SJSA1 (cell line): ENCODE data around the gene RNF217. TPM values are rescaled to one million over a fixed set of nuclear protein-coding genes. Genes with fewer than 3 reads are reported as not detected.
A peak's percentile ranks its signal among the peaks of the same experiment; 100 is the strongest.
"Not testable (repeated sequence)": the region's sequence is repeated elsewhere in the genome, so short reads cannot be mapped to it uniquely, and the experiment has no call there.

Experiments used
- DNase-seq, 2 experiments: peaks; one replicate each; pipeline ENCODE4 v3.0.0-alpha.2; 2015 to 2020; ENCODE audit warnings: low spot score in 2 of 2, low read depth in 1 of 2
- H3K27ac ChIP-seq: fragments of 250-450 bp; sonication (Bioruptor Pico); 2 replicates; pipeline ENCODE4 v1.5.1; 2020; ENCODE audit warnings: mild to moderate bottlenecking, moderate library complexity
- H3K27me3 ChIP-seq: fragments of 250-450 bp; sonication (Bioruptor Pico); replicated peaks from 2 replicates; pipeline ENCODE4 v1.5.1; 2020; ENCODE audit warnings: mild to moderate bottlenecking, moderate library complexity
- H3K36me3 ChIP-seq: fragments of 250-450 bp; sonication (Bioruptor Pico); 2 replicates; pipeline ENCODE4 v1.5.1; 2020; ENCODE audit warnings: mild to moderate bottlenecking
- H3K4me1 ChIP-seq: fragments of 250-450 bp; sonication (Bioruptor Pico); replicated peaks from 2 replicates; pipeline ENCODE4 v1.6.1; 2021; ENCODE audit warnings: mild to moderate bottlenecking
- H3K4me3 ChIP-seq: fragments of 250-450 bp; sonication (Bioruptor Pico); 2 replicates; pipeline ENCODE4 v1.5.1; 2020; ENCODE audit warnings: mild to moderate bottlenecking
- H3K9me3 ChIP-seq: fragments of 250-450 bp; sonication (Bioruptor Pico); replicated peaks from 2 replicates; pipeline ENCODE4 v1.5.1; 2020; ENCODE audit warnings: mild to moderate bottlenecking
- total RNA-seq: library from RNA; depleted of rRNA; stranded (reverse); fragments of >200 nt; shearing (Covaris generic); gene quantifications from 2 replicates; pipeline ENCODE4 v1.2.3, GENCODE V29; 2014

Gene RNF217
- total RNA-seq, 1 experiment from 2014 or later: 14.8 TPM

DNA sequence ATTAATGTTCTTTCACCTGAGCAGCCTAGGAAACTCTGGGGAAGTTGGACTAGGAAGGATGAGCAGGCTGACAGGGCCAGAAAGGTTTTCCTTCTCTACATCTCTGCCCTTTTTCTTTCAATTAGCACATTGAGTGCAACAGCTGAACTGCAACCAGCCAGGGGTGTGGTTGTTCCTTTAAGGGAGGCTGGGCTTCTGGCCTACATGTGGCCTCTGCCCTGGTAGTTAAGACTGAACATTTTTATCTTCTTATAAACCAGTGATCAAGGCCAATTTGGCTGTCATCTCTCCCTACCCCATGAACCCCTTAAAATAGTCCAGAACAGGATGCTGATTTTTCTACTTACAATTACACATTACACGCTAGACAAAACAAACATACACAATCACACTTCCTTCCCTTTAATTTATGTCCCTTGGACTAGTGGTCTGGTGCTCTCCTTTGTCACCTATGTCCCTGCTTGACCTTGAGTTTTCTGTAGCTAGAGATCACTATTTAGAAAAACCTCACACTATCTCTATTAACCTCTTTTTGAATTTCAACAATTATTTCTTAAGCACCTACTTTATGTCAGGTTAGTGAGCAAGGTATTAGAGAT, 60.3 kb downstream of the RNF217 start:
- Histone ChIP-seq H3K9me3 (no peaks in the 10 kb centered on the region), H3K27ac (no peak overlapping the region), H3K36me3 (0 out of 2 replicates have a peak, but pooled peaks cover 4% of the 10 kb centered on the region), H3K27me3 (no peaks in the 10 kb centered on the region), H3K4me1 (no peaks in the 10 kb centered on the region), H3K4me3 (no peak overlapping the region)
- no peak for DNase-seq

DNA sequence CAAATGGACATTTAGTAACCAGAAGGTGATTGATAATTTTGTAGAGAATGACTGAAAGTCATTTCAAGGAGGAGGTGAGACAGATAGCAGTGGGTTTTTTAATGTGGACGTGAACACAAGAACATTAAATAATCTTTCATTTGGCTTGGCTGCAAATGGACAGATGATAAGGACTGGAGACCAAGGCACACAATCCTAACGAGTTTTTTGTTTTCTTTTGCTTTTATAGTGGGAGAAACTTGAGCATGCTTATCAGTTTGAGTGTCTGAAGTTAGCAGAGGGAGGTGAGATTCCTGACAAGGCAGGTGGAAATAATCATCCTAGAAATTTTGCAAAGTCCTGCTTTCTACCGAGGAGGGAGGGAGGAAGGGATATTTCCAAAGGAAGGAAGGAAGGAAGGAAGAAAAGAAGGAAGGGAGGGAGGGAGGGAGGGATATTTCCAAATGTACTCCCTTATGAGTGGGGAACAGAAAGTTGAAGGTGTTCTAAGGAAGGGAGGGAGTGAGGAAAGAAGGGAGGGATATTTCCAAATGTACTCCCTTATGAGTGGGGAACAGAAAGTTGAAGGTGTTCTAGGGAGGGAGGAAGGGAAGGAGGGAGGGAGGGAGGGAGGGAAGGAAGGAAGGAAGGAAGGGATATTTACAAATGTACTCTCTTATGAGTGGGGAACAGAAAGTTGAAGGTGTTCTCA, 63.1 kb downstream of the RNF217 start:
- Histone ChIP-seq H3K9me3 (no peaks in the 10 kb centered on the region), H3K27me3 (no peaks in the 10 kb centered on the region), H3K27ac (no peak overlapping the region), H3K4me3 (no peak overlapping the region), H3K4me1 (no peaks in the 10 kb centered on the region), H3K36me3 (0 out of 2 replicates have a peak, but pooled peaks cover 4% of the 10 kb centered on the region)
- no peak for DNase-seq

DNA sequence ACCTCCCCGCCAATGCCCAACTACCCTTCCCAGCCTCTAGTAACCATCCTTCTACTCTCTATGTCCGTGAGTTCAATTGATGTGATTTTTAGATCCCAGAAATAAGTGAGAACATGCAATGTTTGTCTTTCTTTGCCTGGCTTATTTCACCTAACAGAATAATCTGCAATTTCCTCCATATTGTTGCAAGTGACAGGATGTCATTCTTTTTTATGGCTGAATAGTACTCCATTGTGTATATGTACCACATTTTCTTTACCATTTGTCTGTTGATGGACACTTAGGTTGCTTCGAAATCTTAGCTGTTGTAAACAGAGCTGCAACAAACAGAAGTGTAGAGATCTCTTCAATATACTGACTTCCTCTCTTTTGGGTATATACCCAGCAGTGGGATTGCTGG, 65.0 kb downstream of the RNF217 start:
- H3K36me3 ChIP-seq: no peaks in the 10 kb centered on the region; the same call in 1 of the 2 replicates

DNA sequence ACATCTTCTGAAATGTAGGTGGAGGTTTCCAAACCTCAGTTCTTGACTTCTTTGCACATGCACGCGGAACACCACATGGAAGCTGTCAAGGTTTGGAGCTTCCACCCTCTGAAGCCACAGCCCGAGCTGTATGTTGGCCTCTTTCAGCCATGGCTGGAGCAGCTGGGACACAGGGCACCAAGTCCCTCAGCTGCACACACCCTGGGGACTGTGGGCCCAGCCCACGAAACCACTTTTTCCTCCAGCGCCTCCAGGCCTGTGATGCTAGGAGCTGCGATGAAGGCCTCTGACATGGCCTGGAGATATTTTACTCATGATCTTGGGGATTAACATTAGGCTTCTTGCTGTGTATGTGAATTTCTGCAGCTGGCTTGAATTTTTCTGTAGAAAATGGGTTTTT, 68.7 kb downstream of the RNF217 start:
- H3K4me1 ChIP-seq: no peaks in the 10 kb centered on the region
- H3K27me3 ChIP-seq: no peaks in the 10 kb centered on the region
- H3K27ac ChIP-seq: no peak overlapping the region
- DNase-seq: no peak
- H3K4me3 ChIP-seq: no peak overlapping the region
- no peaks in the 10 kb centered on the region for H3K9me3 ChIP-seq
- no peaks in the 10 kb centered on the region; the same call in 1 of the 2 replicates for H3K36me3 ChIP-seq

More for the DNA sequence above, 65.0 kb downstream of the RNF217 start:
- Histone ChIP-seq H3K4me1 (no peaks in the 10 kb centered on the region), H3K9me3 (no peaks in the 10 kb centered on the region), H3K27ac (no peak overlapping the region), H3K4me3 (no peak overlapping the region), H3K27me3 (no peaks in the 10 kb centered on the region)
- no peak for DNase-seq

DNA sequence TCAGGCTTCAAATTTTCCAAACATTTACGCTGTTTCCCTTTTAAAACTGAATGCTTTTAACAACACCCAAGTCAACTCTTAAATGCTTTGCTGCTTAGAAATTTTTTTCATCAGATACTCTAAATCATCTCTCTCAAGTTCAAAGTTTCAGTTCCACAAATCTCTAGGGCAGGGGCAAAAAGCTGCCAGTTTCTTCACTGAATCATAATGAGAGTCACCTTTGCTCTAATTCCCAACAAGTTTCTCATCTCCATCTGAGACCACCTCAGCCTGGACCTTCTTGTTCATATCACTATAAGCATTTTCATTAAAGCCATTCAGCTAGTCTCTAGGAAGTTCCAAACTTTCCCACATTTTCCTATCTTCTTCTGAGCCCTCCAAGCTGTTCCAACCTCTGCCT, 69.1 kb downstream of the RNF217 start:
- no peak for DNase-seq
- no peaks in the 10 kb centered on the region for H3K27me3 ChIP-seq
- H3K4me1 ChIP-seq: no peaks in the 10 kb centered on the region
- H3K36me3 ChIP-seq: no peaks in the 10 kb centered on the region; the same call in 1 of the 2 replicates
- no peaks in the 10 kb centered on the region for H3K9me3 ChIP-seq
- H3K27ac ChIP-seq: no peak overlapping the region
- H3K4me3 ChIP-seq: no peak overlapping the region

DNA sequence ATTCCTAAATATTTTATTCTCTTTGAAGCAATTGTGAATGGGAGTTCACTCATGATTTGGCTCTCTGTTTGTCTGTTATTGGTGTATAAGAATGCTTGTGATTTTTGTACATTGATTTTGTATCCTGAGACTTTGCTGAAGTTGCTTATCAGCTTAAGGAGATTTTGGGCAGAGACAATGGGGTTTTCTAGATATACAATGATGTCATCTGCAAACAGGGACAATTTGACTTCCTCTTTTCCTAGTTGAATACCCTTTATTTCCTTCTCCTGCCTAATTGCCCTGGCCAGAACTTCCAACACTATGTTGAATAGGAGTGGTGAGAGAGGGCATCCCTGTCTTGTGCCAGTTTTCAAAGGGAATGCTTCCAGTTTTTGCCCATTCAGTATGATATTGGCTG, 72.7 kb downstream of the RNF217 start:
- DNase-seq, H3K4me1 ChIP-seq, H3K9me3 ChIP-seq, H3K4me3 ChIP-seq, H3K27me3 ChIP-seq, H3K36me3 ChIP-seq, H3K27ac ChIP-seq: not testable (repeated sequence)

DNA sequence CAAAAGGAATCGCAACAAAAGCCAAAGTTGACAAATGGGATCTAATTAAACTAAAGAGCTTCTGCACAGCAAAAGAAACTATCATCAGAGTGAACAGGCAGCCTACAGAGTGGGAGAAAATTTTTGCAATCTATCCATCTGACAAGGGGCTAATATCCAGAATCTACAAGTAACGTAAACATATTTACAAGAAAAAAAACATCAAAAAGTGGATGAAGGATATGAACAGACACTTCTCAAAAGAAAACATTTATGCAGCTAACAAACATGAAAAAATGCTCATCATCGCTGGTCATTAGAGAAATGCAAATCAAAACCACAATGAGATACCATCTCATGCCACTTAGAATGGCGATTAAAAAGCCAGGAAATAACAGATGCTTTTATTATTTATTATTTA, 74.2 kb downstream of the RNF217 start:
- H3K27me3 ChIP-seq, H3K36me3 ChIP-seq, H3K9me3 ChIP-seq, H3K27ac ChIP-seq, H3K4me1 ChIP-seq, DNase-seq, H3K4me3 ChIP-seq: not testable (repeated sequence)

DNA sequence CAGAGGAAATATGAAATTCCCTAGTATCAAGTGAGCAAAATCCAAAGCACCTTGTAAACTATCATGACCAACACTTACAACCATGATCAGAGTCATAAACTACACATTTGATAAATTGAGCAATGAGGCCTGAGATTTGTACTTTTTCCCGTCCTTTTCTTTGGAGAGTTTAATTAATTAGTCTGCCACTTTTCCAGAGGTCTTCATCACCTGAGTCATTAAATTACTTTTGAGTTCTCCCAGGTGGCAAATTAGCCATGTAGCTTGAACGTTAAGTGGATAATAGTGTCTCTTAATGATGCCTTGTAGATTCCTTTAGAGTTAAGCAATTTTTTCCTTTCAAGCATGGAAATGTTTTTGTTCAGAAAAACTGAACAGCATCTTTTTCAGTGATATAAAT, 75.6 kb downstream of the RNF217 start:
- no peak for DNase-seq
- Histone ChIP-seq H3K9me3 (no peaks in the 10 kb centered on the region), H3K4me3 (no peak overlapping the region), H3K27ac (no peak overlapping the region), H3K36me3 (peaks cover 3% of the 10 kb centered on the region; the same call in 1 of the 2 replicates), H3K4me1 (peaks cover 11% of the 10 kb centered on the region), H3K27me3 (no peaks in the 10 kb centered on the region)

DNA sequence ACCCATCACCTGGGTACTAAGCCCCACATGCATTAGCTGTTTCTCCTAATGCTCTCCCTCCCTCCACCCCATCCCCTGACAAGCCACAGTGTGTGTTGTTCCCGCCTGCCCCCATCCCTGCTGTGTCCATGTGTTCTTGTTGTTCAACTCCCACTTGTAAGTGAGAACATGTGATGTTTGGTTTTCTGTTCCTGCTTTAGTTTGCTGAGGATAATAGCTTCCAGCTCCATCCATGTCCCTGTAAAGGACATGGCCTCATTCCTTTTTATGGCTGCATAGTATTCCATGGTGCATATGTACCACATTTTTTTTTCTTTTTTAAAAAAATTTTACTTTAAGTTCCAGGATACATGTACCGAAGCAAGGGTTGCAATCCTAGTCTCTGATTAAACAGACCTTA, 76.7 kb downstream of the RNF217 start:
- Histone ChIP-seq H3K27ac (no peak overlapping the region), H3K27me3 (no peaks in the 10 kb centered on the region), H3K9me3 (no peaks in the 10 kb centered on the region)

DNA sequence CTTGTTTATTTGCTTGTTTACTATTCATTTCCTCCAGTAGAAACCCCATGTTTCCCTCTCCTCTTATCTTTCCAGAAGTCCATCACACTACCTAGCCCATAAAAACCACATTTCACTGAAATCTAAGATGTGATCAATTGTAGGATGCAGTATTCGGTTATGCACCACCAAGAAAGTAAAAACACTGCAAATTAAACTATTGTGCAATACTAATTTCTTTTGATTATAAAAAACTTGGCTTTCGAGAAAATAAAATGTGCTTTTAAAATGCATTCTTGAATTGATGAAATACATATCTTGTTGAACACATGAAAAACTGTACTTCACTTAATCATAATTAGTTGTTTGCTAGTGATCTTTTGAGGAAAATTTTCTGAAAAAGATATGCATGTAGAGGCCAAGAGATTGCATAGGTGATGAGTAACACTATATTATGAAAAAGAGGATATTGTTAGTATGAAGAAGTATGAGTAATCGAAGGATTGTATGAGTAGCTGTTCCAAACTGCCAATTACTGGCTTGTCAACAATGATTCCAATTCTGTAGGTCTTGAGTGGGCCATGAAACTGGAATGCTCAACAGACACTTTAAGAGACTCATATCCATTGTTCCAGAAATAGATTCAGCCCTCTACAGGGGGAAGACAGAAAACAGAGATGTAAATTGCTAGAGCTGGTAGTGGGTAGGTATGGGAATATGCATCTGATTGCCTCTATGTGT, 79.7 kb downstream of the RNF217 start:
- no peak overlapping the region for H3K27ac ChIP-seq
- peaks cover 12% of the 10 kb centered on the region for H3K36me3 ChIP-seq
- H3K27me3 ChIP-seq: no peaks in the 10 kb centered on the region
- H3K4me3 ChIP-seq: no peak overlapping the region
- H3K4me1 ChIP-seq: peaks cover 11% of the 10 kb centered on the region
- DNase-seq: peak in 1 of 2 experiments; percentile 18
- H3K9me3 ChIP-seq: no peaks in the 10 kb centered on the region

More for the DNA sequence above, 76.7 kb downstream of the RNF217 start:
- Histone ChIP-seq H3K4me1 (peaks cover 11% of the 10 kb centered on the region), H3K4me3 (no peak overlapping the region), H3K36me3 (peaks cover 3% of the 10 kb centered on the region; the same call in 1 of the 2 replicates)
- DNase-seq: no peak

DNA sequence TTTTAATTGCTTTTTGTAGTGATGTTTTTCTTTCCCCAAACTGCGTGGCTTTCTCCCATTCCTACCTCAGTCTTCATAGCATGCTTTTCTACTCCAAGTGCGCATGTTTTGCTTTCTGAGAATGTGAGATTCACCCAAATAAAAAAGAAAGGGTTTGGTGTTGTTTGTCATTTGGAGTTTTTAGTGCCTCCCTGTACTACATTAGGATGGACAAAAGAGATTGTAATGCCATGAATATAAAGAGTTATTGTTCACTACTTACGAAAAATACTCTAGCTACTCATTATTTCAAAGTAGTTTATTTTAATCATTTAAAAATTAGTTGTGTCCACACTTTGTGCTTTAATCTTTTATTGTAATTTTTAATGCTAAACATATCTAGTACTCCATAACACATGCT, 81.8 kb downstream of the RNF217 start:
- DNase-seq: no peak
- H3K9me3 ChIP-seq: no peaks in the 10 kb centered on the region
- H3K4me1 ChIP-seq: peaks cover 11% of the 10 kb centered on the region
- no peak overlapping the region for H3K4me3 ChIP-seq
- H3K27ac ChIP-seq: no peak overlapping the region
- no peaks in the 10 kb centered on the region for H3K27me3 ChIP-seq
- peaks cover 11% of the 10 kb centered on the region for H3K36me3 ChIP-seq

DNA sequence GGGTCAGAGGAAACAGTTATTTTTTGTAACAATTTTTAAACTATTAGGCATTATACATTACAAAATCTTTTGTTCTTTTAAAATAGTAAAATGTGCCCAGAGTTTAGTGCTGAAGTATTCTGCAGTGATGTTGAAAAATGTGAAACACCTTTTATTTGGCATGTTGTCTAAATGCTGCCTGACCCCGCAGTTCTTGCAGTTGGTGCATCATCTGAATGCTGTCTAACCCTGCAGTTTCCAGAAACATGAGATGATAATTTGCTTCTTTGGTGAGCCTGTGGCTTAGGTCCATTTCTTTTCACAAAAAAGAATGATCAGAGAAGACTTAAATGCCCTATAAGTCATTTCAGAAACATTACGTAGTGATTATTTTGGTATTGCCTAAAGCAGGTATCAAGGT, 82.4 kb downstream of the RNF217 start:
- peaks cover 11% of the 10 kb centered on the region for H3K4me1 ChIP-seq
- no peaks in the 10 kb centered on the region for H3K9me3 ChIP-seq
- H3K27me3 ChIP-seq: no peaks in the 10 kb centered on the region
- no peak for DNase-seq
- H3K4me3 ChIP-seq: no peak overlapping the region
- H3K27ac ChIP-seq: no peak overlapping the region
- H3K36me3 ChIP-seq: peaks cover 10% of the 10 kb centered on the region

DNA sequence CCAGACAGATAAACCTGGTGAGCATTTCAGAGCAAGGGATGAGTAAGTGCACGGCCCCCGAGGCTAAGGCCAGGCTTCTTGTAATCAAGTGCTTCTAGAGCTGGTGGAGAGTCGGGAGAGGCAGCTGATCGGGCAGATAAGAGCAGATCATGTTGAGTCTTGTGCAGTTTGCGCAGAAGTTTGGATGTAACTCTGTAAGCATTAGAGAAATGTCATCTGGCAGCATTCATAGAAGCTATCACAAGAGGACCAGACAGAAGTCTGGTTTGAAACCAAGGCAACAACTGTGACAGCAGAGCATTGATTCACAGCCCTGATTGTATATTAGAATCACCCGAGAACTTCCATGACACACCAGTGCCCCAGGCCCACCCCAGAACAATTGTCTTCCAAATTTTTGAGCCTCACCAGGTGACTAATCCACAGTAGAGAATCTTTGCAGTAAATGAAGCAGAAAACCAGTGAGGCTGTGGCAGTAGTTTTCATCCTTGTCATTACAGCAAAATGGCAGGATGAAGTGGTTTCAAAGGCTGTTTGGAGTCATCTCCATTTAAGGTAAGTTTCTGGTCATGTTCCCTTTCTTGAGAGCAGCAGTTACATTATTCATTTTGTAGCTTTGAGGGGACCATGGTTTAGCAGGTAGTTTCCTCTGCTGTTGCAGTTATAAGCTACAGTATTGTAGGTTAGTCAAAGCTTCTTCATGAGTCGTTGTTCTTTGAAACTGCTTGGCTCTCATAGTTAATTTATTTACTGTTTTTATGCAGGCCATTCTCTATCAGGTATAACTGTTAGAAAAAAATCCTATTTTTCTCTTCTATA, 84.1 kb downstream of the RNF217 start:
- DNase-seq: no peak
- H3K27me3 ChIP-seq: no peaks in the 10 kb centered on the region
- no peak overlapping the region for H3K4me3 ChIP-seq
- peaks cover 10% of the 10 kb centered on the region for H3K36me3 ChIP-seq
- no peak overlapping the region for H3K27ac ChIP-seq
- peaks cover 11% of the 10 kb centered on the region for H3K4me1 ChIP-seq
- H3K9me3 ChIP-seq: no peaks in the 10 kb centered on the region
